ENCODE measurements around the gene BAD. TPM values are rescaled to one million over a fixed set of nuclear protein-coding genes. Genes with fewer than 3 reads are reported as not detected.

The BAD gene
- polyA plus RNA-seq, 2 of the 4 experiments (the other 2 are of a cell fraction): 33.7 to 68.4 TPM

DNA sequence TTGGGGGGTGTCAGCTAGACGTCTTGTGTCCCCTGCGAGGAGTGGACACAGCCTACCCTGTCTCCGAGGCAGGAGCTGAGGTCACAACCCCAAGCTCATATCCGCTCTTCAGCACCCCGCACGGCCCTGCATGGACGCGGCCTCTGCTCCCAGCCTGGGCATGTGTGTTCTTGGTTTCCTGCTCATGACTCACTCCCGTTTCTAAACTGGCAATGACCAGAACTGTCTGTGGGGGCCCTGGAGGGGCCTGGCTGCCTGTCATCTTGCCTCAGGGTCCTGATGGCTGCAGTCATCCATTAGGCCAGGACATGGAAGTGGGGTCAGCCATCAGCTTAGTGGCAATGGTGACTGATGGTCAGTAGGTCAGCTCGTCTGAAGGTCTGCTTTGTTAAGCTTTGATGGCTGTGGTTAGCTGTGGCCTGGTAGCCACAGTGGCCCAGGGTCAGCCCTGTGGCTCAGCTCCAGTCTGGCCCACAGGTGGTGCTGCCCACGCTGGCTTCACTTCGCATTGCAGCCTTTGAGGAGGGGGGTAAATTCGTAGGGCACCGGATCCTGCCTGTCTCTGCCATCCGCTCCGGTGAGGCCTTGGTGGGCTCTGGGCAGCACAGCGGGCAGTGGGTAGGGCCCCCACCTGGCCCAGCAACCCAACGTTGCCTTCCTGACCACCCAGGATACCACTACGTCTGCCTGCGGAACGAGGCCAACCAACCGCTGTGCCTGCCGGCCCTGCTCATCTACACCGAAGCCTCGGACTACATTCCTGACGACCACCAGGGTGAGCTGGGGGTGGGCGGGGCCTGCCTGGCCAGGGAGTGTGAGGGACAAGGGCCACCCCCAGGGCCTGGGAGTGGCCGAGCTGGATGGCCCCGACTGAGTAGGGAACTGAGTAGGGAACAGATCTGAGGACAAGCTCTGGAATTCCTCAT, 21.2 kb downstream of the BAD start:
- ATAC-seq (peak in 1 of 2 experiments; percentile 39; a peak in 3 of 6 replicates), DNase-seq (ENCODE audit: low read depth in 1 of 2, low spot score in 1 of 2) (no peak), FAIRE-seq (no peak)
- POLR2A ChIA-PET: interaction anchor here (1.7 kb wide), 1 partner anchor 41 kb away, joined by 6 read pairs; no protein-coding TSS in a partner anchor
- Histone ChIP-seq H3K27ac (no peak overlapping the region), H3K9me3 (no peaks in the 10 kb centered on the region), H3K4me1 (peaks cover 6% of the 10 kb centered on the region), H3K4me3 (no peak overlapping the region), H3K4me2 (no peak overlapping the region)
- CTCF ChIA-PET: interaction anchor here (0.9 to 16.0 kb wide), 8 partner anchors 8 to 92 kb away, joined by 3 to 220 read pairs (median 4); partner anchors contain the start of genes CATSPERZ, ESRRA, PLCB3 and PPP1R14B
- WGBS (ENCODE audit: missing lambda C conversion rate): 82% methylated on average over 17 of the region's 29 CpGs
- TF ChIP-seq SREBF2 (IDR thresholded peaks at IDR 0.05) (no peak), CEBPB (IDR thresholded peaks at IDR 0.05) (no peak), ATOH8 (CRISPR knock-in tag; IDR thresholded peaks at IDR 0.05; ENCODE audit: low read depth) (no peak), HEYL (CRISPR knock-in tag; IDR thresholded peaks at IDR 0.05) (no peak), EHMT2 (IDR thresholded peaks at IDR 0.05; ENCODE audit: low read depth) (no peak), NPAS2 (CRISPR knock-in tag; IDR thresholded peaks at IDR 0.05; ENCODE audit: borderline replicate concordance) (no peak), FOSL2 (IDR thresholded peaks at IDR 0.05) (no peak), FOSL2 (CRISPR knock-in tag; IDR thresholded peaks at IDR 0.05) (no peak), ESRRA (IDR thresholded peaks at IDR 0.05; ENCODE audit: borderline replicate concordance, low read length) (no peak), HDAC2 (IDR thresholded peaks at IDR 0.05) (no peak)

- Histone ChIP-seq H3K9me3 (no peaks in the 10 kb centered on the region), H3K27ac (no peak overlapping the region), H3K4me3 (no peak overlapping the region), H3K4me1 (no peaks in the 10 kb centered on the region), H3K4me2 (no peak overlapping the region)
- WGBS (ENCODE audit: missing lambda C conversion rate): 94% methylated on average over 32 of the region's 42 CpGs
- ChIA-PET CTCF (interaction anchor here (0.9 to 16.0 kb wide), 5 partner anchors 9 to 57 kb away, joined by 3 to 220 read pairs (median 4); partner anchors contain the start of genes CATSPERZ, ESRRA, PLCB3 and PPP1R14B), POLR2A (interaction anchor here (1.7 kb wide), 1 partner anchor 42 kb away, joined by 6 read pairs; no protein-coding TSS in a partner anchor)
- DNase-seq (ENCODE audit: low read depth in 1 of 2, low spot score in 1 of 2) (no peak), ATAC-seq (no peak), FAIRE-seq (no peak)
- no peak for TF ChIP-seq ZNF302 (CRISPR knock-in tag; IDR thresholded peaks at IDR 0.05)
- TF ChIP-seq EP300 (IDR thresholded peaks at IDR 0.05): no peak
- TF ChIP-seq HES2 (IDR thresholded peaks at IDR 0.05): no peak
- TF ChIP-seq, protein P1, sequence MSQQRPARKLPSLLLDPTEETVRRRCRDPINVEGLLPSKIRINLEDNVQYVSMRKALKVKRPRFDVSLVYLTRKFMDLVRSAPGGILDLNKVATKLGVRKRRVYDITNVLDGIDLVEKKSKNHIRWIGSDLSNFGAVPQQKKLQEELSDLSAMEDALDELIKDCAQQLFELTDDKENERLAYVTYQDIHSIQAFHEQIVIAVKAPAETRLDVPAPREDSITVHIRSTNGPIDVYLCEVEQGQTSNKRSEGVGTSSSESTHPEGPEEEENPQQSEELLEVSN (IDR thresholded peaks at IDR 0.05; ENCODE audit: borderline replicate concordance, low read depth): no peak
- no peak for TF ChIP-seq TFCP2L1 (CRISPR knock-in tag; IDR thresholded peaks at IDR 0.05)
- TF ChIP-seq ATOH8 (CRISPR knock-in tag; IDR thresholded peaks at IDR 0.05; ENCODE audit: low read depth): no peak
- TF ChIP-seq EHMT2 (IDR thresholded peaks at IDR 0.05; ENCODE audit: low read depth): no peak
- no peak for TF ChIP-seq POLR2AphosphoS2 (conservative IDR thresholded peaks at IDR 0.05; ENCODE audit: low read length)
These were observed 22.0 kb downstream of the BAD start for GRCh38 chr11:64262271-64263002.

DNA sequence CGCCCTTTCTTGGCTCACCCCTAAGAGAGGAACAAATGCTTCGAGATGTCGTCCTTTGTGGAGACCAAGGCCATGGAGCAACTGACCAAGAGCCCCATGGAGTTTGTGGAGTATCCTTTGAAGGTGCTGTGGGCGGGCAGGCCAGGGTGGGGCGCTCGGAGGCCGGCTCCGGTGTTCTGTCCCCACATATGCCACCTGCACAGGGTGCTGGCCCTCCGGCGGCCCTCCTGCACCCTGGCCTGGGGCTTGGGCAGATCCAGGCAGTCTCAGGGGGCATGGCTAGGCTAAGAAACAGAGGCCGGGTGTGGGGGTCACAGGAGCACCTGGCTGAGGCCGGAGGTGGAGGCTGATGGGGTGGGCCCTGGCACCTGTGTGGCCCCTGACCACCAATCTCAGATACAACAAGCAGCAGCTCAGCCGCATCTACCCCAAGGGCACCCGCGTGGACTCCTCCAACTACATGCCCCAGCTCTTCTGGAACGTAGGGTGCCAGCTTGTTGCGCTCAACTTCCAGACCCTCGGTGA, 22.8 kb downstream of the BAD start:
- Histone ChIP-seq H3K4me1 (peaks cover 2% of the 10 kb centered on the region; the same call in 1 of the 3 replicates), H3K4me2 (no peak overlapping the region), H3K9me3 (no peaks in the 10 kb centered on the region), H3K4me3 (no peak overlapping the region), H3K27ac (no peak overlapping the region)
- WGBS (ENCODE audit: missing lambda C conversion rate): 93% methylated on average over 13 of the region's 18 CpGs
- ATAC-seq: no peak
- no peak for FAIRE-seq
- no peak for DNase-seq (ENCODE audit: low read depth in 1 of 2, low spot score in 1 of 2)
- ChIA-PET CTCF (interaction anchor here (13.4 to 16.0 kb wide), 2 partner anchors 14 to 41 kb away, joined by 220 read pairs; partner anchors contain the start of genes CATSPERZ, ESRRA, PLCB3 and PPP1R14B), POLR2A (no interaction called here)
- no peak for TF ChIP-seq EHMT2 (IDR thresholded peaks at IDR 0.05; ENCODE audit: low read depth)
- no peak for TF ChIP-seq HOXB5 (CRISPR knock-in tag; IDR thresholded peaks at IDR 0.05)
- TF ChIP-seq RNF2 (IDR thresholded peaks at IDR 0.05; ENCODE audit: borderline replicate concordance, low read depth): no peak
- no peak for TF ChIP-seq KDM1A (IDR thresholded peaks at IDR 0.05; ENCODE audit: low read depth)
- no peak for TF ChIP-seq REST (IDR thresholded peaks at IDR 0.05)
- TF ChIP-seq, protein P2, sequence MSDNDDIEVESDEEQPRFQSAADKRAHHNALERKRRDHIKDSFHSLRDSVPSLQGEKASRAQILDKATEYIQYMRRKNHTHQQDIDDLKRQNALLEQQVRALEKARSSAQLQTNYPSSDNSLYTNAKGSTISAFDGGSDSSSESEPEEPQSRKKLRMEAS (IDR thresholded peaks at IDR 0.05): no peak
- no peak for TF ChIP-seq TP53 (CRISPR knock-in tag; IDR thresholded peaks at IDR 0.05)
- TF ChIP-seq CBX2 (IDR thresholded peaks at IDR 0.05; ENCODE audit: borderline replicate concordance, low read depth): no peak
- TF ChIP-seq ZNF302 (CRISPR knock-in tag; IDR thresholded peaks at IDR 0.05): no peak
- no peak for TF ChIP-seq JUN (IDR thresholded peaks at IDR 0.05)

Data from A549 (cell line).